Urothelium cell line (cell line): ENCODE results near the gene HNRNPA0.
"Not testable (repeated sequence)": the region's sequence is repeated elsewhere in the genome, so short reads cannot be mapped to it uniquely, and the experiment has no call there.

Experiments used
- DNase-seq: peaks from one replicate; pipeline ENCODE4 v3.0.0; 2011; ENCODE audit warnings: low spot score, mixed read lengths
- FAIRE-seq: peaks from 2 replicates; lab custom pipeline; 2011; peaks lifted over from hg19 to GRCh38; lab: Jason Lieb, UNC

The HNRNPA0 gene

GRCh38 chr5:137754188-137754960 is at the start of gene HNRNPA0:
HNRNPA0 (minus strand) TSS chr5:137754363; CDS start chr5:137754066, 297 bp downstream.
- DNase-seq (peak; percentile 92), FAIRE-seq (no peak)

- FAIRE-seq = no peak
- no peak for DNase-seq
Measured at GRCh38 chr5:137802282-137803210, 48.4 kb upstream of the HNRNPA0 start.

GRCh38 chr5:137800700-137801411 is 46.7 kb upstream of the HNRNPA0 start:
- FAIRE-seq = no peak
- DNase-seq = no peak

- no peak for FAIRE-seq
Measured at GRCh38 chr5:137796279-137796678, 42.1 kb upstream of the HNRNPA0 start.

GRCh38 chr5:137794863-137795262 is 40.7 kb upstream of the HNRNPA0 start:
- DNase-seq (no peak), FAIRE-seq (no peak)

More at GRCh38 chr5:137796279-137796678, 42.1 kb upstream of the HNRNPA0 start:
- no peak for DNase-seq

GRCh38 chr5:137792303-137792702 is 38.1 kb upstream of the HNRNPA0 start:
- FAIRE-seq = no peak
- DNase-seq = no peak

GRCh38 chr5:137791799-137792198 is 37.6 kb upstream of the HNRNPA0 start:
- no peak for FAIRE-seq
- DNase-seq = no peak

- DNase-seq (no peak), FAIRE-seq (no peak)
Measured at GRCh38 chr5:137791387-137791786, 37.2 kb upstream of the HNRNPA0 start.

- not testable (repeated sequence) for FAIRE-seq, DNase-seq
Measured at GRCh38 chr5:137788560-137788959, 34.4 kb upstream of the HNRNPA0 start.

GRCh38 chr5:137782984-137783536 is 28.9 kb upstream of the HNRNPA0 start:
- DNase-seq (no peak), FAIRE-seq (no peak)

- FAIRE-seq (no peak), DNase-seq (no peak)
Measured at GRCh38 chr5:137782055-137782454, 27.9 kb upstream of the HNRNPA0 start.

GRCh38 chr5:137778772-137779564 is 24.8 kb upstream of the HNRNPA0 start:
- no peak for FAIRE-seq
- DNase-seq = peak; percentile 13

GRCh38 chr5:137767937-137768336 is 13.8 kb upstream of the HNRNPA0 start:
- DNase-seq, FAIRE-seq: not testable (repeated sequence)

- DNase-seq = no peak
- no peak for FAIRE-seq
Measured at GRCh38 chr5:137761566-137761965, 7.4 kb upstream of the HNRNPA0 start.

GRCh38 chr5:137760719-137761516 is 6.8 kb upstream of the HNRNPA0 start:
- no peak for DNase-seq
- FAIRE-seq = no peak

GRCh38 chr5:137760294-137760693 is 6.1 kb upstream of the HNRNPA0 start:
- FAIRE-seq (no peak), DNase-seq (no peak)

GRCh38 chr5:137758715-137759306 is 4.6 kb upstream of the HNRNPA0 start:
- DNase-seq = no peak
- FAIRE-seq = peak; percentile 27

GRCh38 chr5:137758121-137758520 is 4.0 kb upstream of the HNRNPA0 start:
- FAIRE-seq (no peak), DNase-seq (no peak)

GRCh38 chr5:137757634-137758033 is 3.5 kb upstream of the HNRNPA0 start:
- FAIRE-seq (no peak), DNase-seq (no peak)
